PFSK-1 (cell line): ENCODE measurements around the gene GP5.

Source experiments
- FOXP2 ChIP-seq: optimal IDR thresholded peaks from 2 replicates; pipeline ENCODE3; 2011; ENCODE audit warnings: borderline replicate concordance, control low read depth, inconsistent platforms; ENCODE audit not compliant: insufficient read depth; ENCODE audit errors: extremely low read length, extremely low read depth
- POLR2AphosphoS5 ChIP-seq: IDR thresholded peaks from 2 replicates; pipeline ENCODE4 v1.6.1; 2012; ENCODE audit warnings: low read depth, mild to moderate bottlenecking, control low read depth, low read length, moderate library complexity
- REST ChIP-seq, 2 experiments: IDR thresholded peaks; 2 replicates each; pipeline versions ENCODE4 v1.6.1 to v1.8.0; 2011 to 2012; ENCODE audit warnings: low read depth in 2 of 2, low read length in 2 of 2, control low read depth in 1 of 2, inconsistent platforms in 1 of 2, mild to moderate bottlenecking in 1 of 2, moderate library complexity in 1 of 2; ENCODE audit not compliant: insufficient read depth in 1 of 2
- SIN3A ChIP-seq: IDR thresholded peaks from 2 replicates; pipeline ENCODE4 v1.6.1; 2012; ENCODE audit warnings: mild to moderate bottlenecking, low read length, moderate library complexity, borderline replicate concordance; ENCODE audit not compliant: insufficient read depth
- TAF1 ChIP-seq: IDR thresholded peaks from 2 replicates; pipeline ENCODE4 v1.6.1; 2012; ENCODE audit warnings: low read length, control low read depth, borderline replicate concordance; ENCODE audit not compliant: insufficient read depth

GP5 gene

GRCh38 chr3:194407423-194407822 lies 8.4 kb upstream of the GP5 start:
- no peak for TF ChIP-seq SIN3A

GRCh38 chr3:194405766-194406165 lies 6.7 kb upstream of the GP5 start:
- TF ChIP-seq SIN3A (no peak), FOXP2 (no peak), TAF1 (no peak), POLR2AphosphoS5 (no peak), REST (IDR thresholded peaks at IDR 0.05; ENCODE audit: insufficient read depth in 1 of 2, low read depth in 2 of 2, low read length in 2 of 2) (no peak)

- TF ChIP-seq POLR2AphosphoS5: no peak
- no peak for TF ChIP-seq FOXP2
- TF ChIP-seq TAF1: no peak
- no peak for TF ChIP-seq REST (IDR thresholded peaks at IDR 0.05; ENCODE audit: insufficient read depth in 1 of 2, low read depth in 2 of 2, low read length in 2 of 2)
- no peak for TF ChIP-seq SIN3A
Observed at GRCh38 chr3:194404365-194405140, 5.5 kb upstream of the GP5 start.

- TF ChIP-seq TAF1 (no peak), SIN3A (no peak), POLR2AphosphoS5 (no peak), FOXP2 (no peak), REST (IDR thresholded peaks at IDR 0.05; ENCODE audit: insufficient read depth in 1 of 2, low read depth in 2 of 2, low read length in 2 of 2) (no peak)
Observed at GRCh38 chr3:194401868-194402329, 2.8 kb upstream of the GP5 start.

GRCh38 chr3:194401346-194401745 lies 2.3 kb upstream of the GP5 start:
- no peak for TF ChIP-seq SIN3A
- TF ChIP-seq REST (IDR thresholded peaks at IDR 0.05; ENCODE audit: insufficient read depth in 1 of 2, low read depth in 2 of 2, low read length in 2 of 2): no peak
- no peak for TF ChIP-seq TAF1
- no peak for TF ChIP-seq FOXP2
- no peak for TF ChIP-seq POLR2AphosphoS5
